Tongue (tissue), 2 donors: ENCODE measurements around the gene CEP112. TPM values are rescaled to one million over a fixed set of nuclear protein-coding genes. Genes with fewer than 3 reads are reported as not detected.

ENCODE experiments used
- DNase-seq: peaks from one replicate; pipeline ENCODE4 v3.0.0-alpha.2; 2015
- total RNA-seq: library from RNA; depleted of rRNA; stranded (reverse); fragments of >200 nt; gene quantifications from one replicate; pipeline ENCODE4 v1.2.3, GENCODE V29; 2014

CEP112 gene
- total RNA-seq, 1 donor from 2014 or later, result 26.7 TPM

DNA sequence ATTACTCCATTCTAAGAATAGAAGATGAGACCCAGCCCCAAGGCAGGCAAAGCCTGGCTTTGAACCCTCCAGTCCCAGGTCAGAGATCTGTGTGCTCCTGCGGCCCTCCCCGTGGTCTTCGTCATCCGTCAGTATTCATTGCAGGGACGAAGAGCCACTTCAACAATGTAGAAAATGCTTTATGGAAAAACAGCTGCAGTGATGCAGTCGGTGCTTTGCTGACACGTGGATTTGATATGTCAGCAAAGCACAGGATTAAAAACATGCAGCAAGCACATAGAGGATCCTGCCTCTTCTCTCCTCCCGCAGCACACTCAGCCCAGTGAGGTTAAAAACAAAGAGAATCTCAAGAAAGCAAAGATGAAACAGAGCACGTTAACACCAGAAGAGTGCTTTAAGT is 513.4 kb downstream of the CEP112 start:
- peak; percentile 88 for DNase-seq

- DNase-seq, result no peak
These were observed 514.0 kb downstream of the CEP112 start for GRCh38 chr17:65677932-65678331.

DNA sequence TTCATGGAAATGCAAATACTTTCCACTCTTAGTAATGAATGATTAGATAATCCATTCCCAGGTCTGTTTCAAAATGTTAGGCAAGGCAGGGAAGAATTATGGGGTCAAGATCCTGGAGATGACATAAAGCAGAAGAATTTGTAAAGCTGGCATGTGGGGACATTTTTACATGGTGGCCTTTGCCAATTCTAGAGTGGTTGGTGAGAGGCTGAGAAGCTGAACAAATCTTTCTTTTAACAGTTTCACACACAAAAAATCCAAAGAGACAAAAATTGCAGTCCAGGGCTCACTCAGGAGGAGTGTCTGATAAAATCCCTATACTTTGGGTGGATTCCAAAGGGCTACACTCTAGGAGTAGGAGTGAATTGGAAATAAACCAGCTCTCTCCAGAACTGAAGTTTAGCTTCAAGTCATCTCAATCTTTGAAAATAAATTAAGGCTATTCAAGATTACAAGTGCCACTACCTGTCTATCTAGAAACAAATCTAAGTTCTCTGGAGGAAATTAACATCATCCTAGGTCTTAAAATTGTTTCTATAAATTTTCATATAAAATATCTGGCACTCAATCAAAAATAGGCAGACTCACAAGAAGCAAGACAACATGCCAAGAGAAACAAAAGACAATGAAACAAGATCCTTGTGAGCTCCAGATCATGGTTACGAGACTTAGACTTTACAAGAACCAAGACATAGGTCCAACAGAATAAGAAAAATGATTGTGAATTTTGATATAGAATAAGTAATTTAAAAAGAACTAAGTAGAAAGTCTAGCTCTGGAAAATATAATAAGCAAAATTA is 517.5 kb downstream of the CEP112 start:
- DNase-seq, result peak; percentile 53

GRCh38 chr17:65670667-65671371 is 521.1 kb downstream of the CEP112 start:
- DNase-seq, result no peak

DNA sequence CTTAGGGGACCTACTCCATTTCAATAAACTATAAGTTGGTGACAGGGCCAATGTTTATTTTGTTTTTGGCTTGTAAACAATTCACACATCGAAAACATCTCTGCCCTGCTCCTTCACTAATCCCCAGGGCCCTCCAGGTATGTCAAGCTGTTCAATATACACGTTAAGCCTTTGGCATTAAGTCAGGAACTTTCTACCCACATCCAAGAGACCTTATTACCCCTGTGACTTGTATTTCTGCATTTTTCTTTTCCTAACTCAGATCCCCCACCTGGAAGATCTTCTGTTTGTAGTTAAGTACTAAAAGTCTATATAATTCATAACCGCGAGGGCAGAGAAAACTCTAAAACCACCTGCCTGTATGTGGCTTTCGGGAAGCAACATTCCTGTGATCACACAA is 523.7 kb downstream of the CEP112 start:
- DNase-seq, result no peak

- no peak for DNase-seq
These were observed 524.3 kb downstream of the CEP112 start for GRCh38 chr17:65667656-65668055.

DNA sequence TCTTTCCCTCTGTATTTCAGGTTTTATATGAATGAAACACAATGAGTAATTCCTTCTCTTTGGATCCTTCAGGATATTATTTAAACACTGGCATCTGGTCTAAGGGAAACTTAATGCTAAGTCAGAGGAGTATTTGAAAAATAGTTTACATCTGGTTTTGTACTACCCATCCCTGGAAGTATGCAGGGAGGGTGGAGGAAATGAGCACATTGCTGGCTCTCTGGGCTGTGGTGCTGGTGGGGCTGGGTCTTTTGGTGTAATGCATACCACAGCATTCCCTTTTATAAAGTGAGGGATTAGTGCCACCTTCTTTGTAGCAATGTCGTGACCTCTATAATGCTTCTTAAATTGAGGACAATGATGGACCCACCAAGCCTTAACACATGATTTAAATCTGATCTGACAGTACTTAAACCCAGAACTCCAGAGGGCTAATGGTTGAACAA is 525.0 kb downstream of the CEP112 start:
- no peak for DNase-seq

GRCh38 chr17:65665966-65666365 is 526.0 kb downstream of the CEP112 start:
- no peak for DNase-seq

GRCh38 chr17:65664696-65665095 is 527.2 kb downstream of the CEP112 start:
- DNase-seq, result no peak

GRCh38 chr17:65664266-65664665 is 527.7 kb downstream of the CEP112 start:
- DNase-seq, result no peak

- DNase-seq, result no peak
These were observed 529.7 kb downstream of the CEP112 start for GRCh38 chr17:65662196-65662595.

DNA sequence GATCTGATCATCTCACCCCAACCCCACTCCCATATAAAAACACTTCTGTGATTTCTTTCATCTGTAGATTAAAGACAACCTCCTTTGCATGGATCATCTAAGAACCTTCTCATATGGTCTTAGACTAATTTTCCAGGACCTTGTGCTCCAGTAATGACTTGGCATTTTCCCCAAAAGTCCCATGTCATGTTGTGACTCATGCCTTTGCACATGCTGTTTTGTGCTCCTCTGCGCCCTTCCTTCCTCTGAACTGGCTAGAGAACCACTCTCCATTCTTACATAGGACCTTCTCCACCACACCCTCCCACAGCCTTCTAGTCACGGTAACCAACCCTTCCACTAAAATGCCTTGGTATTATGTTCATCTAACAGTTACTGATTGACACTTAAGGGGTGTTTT is 531.0 kb downstream of the CEP112 start:
- no peak for DNase-seq

- no peak for DNase-seq
These were observed 531.9 kb downstream of the CEP112 start for GRCh38 chr17:65660078-65660477.

DNA sequence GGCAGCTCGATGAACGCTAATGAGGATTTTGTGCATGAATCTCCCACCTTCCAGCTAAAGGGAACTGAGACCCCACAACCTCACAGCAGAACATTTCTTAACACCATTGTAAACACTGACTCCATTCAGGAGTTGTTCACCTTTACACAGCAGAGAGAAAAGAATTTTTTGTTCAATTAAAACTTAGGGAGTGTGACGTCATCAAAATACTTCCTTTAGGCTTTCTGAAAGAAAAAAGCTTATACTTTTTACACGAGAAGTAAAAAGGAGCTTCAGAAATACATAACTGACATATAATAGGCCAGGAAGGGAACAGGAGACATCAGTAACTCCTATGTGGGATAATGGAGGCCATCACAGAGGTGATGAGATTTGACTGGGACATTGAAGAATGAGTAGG is 532.4 kb downstream of the CEP112 start:
- DNase-seq, result no peak

- no peak for DNase-seq
These were observed 534.6 kb downstream of the CEP112 start for GRCh38 chr17:65657251-65657828.

GRCh38 chr17:65656390-65657250 is 535.3 kb downstream of the CEP112 start:
- no peak for DNase-seq

DNA sequence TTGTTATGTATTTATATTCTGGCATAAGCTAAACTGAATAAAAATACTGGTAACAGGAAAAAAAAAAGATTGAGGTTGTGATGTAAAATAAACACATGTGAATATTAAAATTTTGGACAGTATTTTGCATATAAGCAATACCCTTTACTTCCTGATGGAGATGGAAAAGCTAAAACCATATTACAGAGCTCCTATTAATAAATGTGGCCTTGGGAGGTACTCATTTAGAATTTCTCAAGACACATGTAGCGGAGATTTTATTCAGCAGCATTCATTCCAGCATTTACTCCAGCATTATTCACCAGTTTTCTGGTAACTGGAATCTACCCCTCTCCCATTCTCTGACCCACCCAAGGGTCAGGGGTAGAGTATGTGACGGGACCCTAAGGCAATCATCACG is 536.2 kb downstream of the CEP112 start:
- DNase-seq, result no peak

DNA sequence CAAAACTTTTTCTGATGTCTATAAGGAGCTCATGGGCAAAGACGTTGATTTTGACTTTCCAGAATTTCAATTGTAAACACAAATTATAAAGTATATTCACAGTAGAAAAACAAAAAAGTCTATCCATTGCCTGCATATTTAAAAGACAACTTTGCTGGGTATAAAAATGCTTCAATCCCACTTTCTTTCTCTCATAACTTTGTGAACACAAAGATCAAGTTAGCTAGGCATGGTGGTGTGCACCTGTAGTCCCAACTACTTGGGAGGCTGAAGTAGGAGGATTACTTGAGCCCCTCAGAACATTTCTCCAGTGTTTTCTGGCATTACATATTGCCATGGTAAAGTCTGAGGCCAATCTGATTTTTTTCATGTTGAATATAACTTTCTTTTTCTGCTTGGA is 547.4 kb downstream of the CEP112 start:
- no peak for DNase-seq

DNA sequence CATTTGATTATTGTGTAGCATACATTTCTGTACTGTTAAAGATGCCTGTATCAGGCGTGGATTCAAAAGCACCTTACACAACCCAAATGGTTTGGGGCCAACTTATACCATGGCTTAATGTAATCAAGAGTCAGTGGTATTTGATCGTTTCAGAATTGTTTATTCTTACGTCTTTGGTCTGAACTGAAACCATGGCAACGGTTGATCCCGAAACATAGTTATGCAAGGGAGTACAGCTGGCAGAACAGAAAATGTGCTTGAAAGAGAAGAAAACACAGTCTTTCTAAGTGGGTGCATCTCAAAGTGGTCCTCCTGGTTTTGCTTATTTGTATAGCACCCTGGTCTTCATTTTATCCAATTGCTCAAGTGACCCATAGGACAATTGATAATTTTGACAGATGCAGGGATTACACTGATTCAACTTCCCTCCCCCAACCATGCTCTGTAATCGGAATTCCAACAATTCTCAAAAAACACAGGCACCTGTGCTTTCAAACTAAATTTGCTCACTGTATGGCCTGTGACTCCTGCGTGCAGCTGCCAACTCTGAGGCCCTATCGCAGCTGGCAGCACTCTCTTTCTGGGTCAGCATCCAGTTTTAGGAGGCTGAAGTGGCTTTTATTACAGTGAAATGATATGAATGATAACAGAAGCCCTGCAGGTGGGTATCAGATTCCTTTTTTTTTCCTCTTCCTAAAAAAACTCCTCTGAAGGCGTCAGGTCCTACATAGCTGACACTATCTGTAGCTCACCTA is 553.5 kb downstream of the CEP112 start:
- peak; percentile 78 for DNase-seq

DNA sequence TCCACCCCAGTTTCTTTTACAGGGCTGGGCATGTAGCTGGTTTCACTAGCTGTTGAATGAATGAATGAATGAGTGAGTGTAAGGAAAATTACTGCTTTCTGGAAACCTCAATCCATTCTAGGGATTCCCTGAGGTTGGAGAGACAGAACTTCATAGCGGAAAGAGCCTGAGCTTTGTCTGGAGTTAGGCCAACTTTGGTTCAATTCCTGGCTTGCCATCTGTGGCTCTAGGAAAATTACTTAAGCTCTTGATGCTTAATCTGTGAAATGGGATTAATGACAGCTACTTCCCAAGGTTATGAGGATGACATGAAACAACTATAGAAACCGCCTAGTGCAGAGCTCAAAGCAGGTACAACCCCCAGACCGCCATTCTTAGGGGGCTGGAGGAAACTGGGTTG is 554.1 kb downstream of the CEP112 start:
- peak; percentile 61 for DNase-seq

- DNase-seq, result no peak
These were observed 557.4 kb downstream of the CEP112 start for GRCh38 chr17:65634533-65634932.

GRCh38 chr17:65633988-65634387 is 557.9 kb downstream of the CEP112 start:
- DNase-seq, result no peak
